ENCODE results near the gene SRSF4. TPM values are rescaled to one million over a fixed set of nuclear protein-coding genes. Genes with fewer than 3 reads are reported as not detected.

Gene SRSF4
- total RNA-seq, 1 donor from 2014 or later, result 109 TPM

DNA sequence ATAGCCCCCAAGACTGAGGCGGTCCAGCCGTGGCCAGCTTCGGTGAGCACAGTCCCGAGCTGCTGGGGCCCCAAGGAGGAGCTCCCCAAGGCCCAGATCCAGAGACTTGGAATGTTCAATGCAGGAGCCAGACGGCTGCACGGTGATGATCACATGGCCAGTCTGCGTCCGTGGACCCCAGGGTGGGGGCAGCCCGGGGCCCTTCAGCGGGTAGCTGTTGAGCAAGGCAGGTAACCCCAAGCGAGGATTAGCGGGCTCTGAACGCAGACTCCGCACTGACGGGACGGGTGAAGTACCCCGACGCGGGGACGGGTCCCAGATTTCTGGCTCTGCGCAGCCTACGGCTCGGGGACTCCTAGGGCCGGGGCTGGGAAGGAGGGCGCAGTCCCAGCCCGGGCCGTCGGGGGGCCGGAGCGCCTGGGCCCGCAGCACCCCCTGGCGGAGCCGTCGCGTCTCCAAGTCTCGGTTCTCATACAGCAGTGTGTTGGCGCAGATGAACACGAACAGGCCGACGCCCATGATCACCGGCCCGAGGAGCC is 60.7 kb downstream of the SRSF4 start:
- Mint-ChIP-seq H3K36me3 (ENCODE audit: low read depth) (peaks cover 6% of the 10 kb centered on the region), H3K27ac (ENCODE audit: unreplicated experiment) (no peak overlapping the region), H3K9me3 (no peaks in the 10 kb centered on the region), H3K27me3 (ENCODE audit: low read depth) (peaks cover 48% of the 10 kb centered on the region), H3K4me3 (peak overlapping the region; percentile 41), H3K4me1 (peaks cover 9% of the 10 kb centered on the region)
- DNase-seq (ENCODE audit: low read depth, low spot score), result peak; percentile 64
- TF ChIP-seq, protein P1, sequence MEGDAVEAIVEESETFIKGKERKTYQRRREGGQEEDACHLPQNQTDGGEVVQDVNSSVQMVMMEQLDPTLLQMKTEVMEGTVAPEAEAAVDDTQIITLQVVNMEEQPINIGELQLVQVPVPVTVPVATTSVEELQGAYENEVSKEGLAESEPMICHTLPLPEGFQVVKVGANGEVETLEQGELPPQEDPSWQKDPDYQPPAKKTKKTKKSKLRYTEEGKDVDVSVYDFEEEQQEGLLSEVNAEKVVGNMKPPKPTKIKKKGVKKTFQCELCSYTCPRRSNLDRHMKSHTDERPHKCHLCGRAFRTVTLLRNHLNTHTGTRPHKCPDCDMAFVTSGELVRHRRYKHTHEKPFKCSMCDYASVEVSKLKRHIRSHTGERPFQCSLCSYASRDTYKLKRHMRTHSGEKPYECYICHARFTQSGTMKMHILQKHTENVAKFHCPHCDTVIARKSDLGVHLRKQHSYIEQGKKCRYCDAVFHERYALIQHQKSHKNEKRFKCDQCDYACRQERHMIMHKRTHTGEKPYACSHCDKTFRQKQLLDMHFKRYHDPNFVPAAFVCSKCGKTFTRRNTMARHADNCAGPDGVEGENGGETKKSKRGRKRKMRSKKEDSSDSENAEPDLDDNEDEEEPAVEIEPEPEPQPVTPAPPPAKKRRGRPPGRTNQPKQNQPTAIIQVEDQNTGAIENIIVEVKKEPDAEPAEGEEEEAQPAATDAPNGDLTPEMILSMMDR (conservative IDR thresholded peaks at IDR 0.05), result peak; percentile 74

DNA sequence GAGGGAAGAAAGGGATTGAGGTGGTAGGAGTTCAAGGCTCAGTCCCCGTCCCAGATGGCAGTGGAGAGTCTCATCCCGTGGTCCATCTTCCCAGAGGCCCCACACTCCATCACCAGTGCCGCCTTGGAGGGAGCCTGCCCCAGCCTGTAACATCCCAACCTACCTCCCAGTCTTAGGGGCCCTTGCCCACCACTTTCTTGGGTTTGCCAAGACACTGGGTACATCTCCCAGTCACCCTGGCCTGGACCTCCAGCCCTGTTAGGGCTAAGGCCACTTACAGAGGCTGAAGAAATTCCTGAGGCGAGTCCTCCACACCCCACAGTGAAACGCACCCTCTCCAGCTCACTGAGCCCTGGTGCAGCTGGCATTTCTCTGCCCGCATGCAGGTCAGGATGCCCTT is 61.3 kb downstream of the SRSF4 start:
- H3K9me3 Mint-ChIP-seq, result no peaks in the 10 kb centered on the region
- DNase-seq (ENCODE audit: low read depth, low spot score), result no peak
- H3K4me1 Mint-ChIP-seq, result peaks cover 3% of the 10 kb centered on the region
- TF ChIP-seq, protein P1 (conservative IDR thresholded peaks at IDR 0.05), result no peak
- no peak overlapping the region for H3K27ac Mint-ChIP-seq (ENCODE audit: unreplicated experiment)
- H3K27me3 Mint-ChIP-seq (ENCODE audit: low read depth), result peaks cover 42% of the 10 kb centered on the region
- peak overlapping the region; percentile 64 for H3K4me3 Mint-ChIP-seq
- peaks cover 6% of the 10 kb centered on the region for H3K36me3 Mint-ChIP-seq (ENCODE audit: low read depth)

DNA sequence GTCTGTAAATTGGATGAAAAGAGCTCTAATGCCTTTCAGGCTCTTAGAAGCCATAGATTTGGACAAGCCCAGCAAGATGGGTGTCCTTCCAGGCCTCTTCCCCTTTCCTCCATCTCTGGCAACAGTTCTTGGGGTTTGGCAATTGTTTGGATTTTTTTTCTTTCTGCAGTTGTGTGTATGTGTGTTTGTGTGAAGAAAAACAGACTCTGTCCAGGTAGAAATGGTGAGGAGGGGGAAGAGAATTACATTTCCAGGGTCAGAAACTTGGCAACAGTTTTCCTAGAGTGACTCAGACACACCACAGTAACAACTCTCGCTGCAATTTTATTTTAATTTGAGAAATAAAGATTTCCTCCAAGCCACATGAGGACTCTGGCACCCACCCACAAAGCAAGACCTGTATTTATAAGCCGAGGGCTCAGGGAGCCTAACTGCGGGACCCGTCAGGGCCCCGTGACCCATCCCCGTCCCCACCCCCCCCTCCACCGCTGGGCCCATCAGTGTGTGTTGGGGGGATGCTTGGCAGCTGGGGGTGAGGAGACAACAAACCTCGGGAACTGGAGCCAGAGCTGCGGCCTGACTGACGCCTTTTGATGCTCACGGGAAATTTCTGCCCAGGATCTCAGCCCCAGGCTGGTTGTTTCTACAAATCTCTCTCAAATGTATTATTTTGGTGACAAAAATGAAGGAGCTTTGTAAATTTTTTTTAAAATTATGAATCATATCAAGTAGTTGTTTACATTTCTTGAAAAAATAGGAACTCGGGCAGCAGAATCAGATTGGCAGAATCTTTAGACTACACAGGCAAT is 62.4 kb downstream of the SRSF4 start:
- Mint-ChIP-seq H3K27me3 (ENCODE audit: low read depth) (peaks cover 38% of the 10 kb centered on the region), H3K27ac (ENCODE audit: unreplicated experiment) (no peak overlapping the region), H3K4me1 (no peaks in the 10 kb centered on the region), H3K36me3 (ENCODE audit: low read depth) (peaks cover 6% of the 10 kb centered on the region), H3K9me3 (no peaks in the 10 kb centered on the region), H3K4me3 (no peak overlapping the region)
- DNase-seq (ENCODE audit: low read depth, low spot score), result no peak
- TF ChIP-seq, protein P1 (conservative IDR thresholded peaks at IDR 0.05), result no peak

DNA sequence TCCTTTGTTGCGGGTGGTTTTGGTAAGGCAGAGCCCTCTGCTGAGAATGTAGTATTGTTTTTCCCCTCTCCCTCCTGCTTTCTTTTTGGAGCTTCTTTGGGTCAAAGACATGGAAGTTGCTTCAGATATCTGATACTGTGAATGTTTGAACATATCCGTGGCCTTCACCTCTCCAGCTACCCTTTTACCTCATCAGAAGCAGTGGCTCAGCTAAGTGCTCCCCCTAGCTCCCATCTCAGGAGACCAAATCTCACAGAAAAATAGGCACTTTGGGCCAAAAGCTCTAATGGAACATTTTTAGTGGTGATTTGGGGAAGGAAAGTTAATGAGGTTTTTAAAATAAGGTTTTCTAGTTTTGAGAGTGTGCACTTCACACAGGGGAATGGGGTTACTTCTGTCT is 64.3 kb downstream of the SRSF4 start:
- H3K27ac Mint-ChIP-seq (ENCODE audit: unreplicated experiment), result no peak overlapping the region
- H3K27me3 Mint-ChIP-seq (ENCODE audit: low read depth), result peaks cover 26% of the 10 kb centered on the region
- TF ChIP-seq, protein P1 (conservative IDR thresholded peaks at IDR 0.05), result no peak
- H3K4me3 Mint-ChIP-seq, result no peak overlapping the region
- DNase-seq (ENCODE audit: low read depth, low spot score), result no peak
- no peaks in the 10 kb centered on the region for H3K9me3 Mint-ChIP-seq
- peaks cover 10% of the 10 kb centered on the region for H3K36me3 Mint-ChIP-seq (ENCODE audit: low read depth)
- no peaks in the 10 kb centered on the region for H3K4me1 Mint-ChIP-seq

DNA sequence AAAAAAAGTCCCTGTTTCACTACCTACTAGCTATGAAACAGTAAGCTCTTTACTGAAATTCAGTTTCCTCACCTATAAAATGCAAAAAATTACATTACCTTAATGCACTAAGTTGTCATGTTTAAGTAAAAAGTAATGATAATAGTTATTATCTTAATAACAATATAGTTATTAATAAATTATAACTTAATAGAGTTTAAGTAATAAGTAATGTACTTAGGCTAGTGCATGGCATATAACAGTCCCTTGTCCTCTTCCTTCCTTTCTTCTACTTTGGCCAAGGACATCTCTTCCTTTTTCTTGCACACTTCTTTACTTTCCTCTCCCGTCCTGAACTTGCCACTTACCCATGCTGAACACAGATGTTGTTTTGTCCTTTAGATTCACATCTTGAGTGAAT is 67.0 kb downstream of the SRSF4 start:
- no peaks in the 10 kb centered on the region for H3K9me3 Mint-ChIP-seq
- H3K27me3 Mint-ChIP-seq (ENCODE audit: low read depth), result peaks cover 9% of the 10 kb centered on the region
- H3K4me3 Mint-ChIP-seq, result no peak overlapping the region
- DNase-seq (ENCODE audit: low read depth, low spot score), result no peak
- H3K36me3 Mint-ChIP-seq (ENCODE audit: low read depth), result peaks cover 10% of the 10 kb centered on the region
- TF ChIP-seq, protein P1 (conservative IDR thresholded peaks at IDR 0.05), result no peak
- H3K4me1 Mint-ChIP-seq, result no peaks in the 10 kb centered on the region
- H3K27ac Mint-ChIP-seq (ENCODE audit: unreplicated experiment), result no peak overlapping the region

Data from neural crest cell (in vitro differentiated cells).